ENCODE results near the gene HADH.
A peak's percentile ranks its signal among the peaks of the same experiment; 100 is the strongest.
"Not testable (repeated sequence)": the region's sequence is repeated elsewhere in the genome, so short reads cannot be mapped to it uniquely, and the experiment has no call there.

HADH gene

DNA sequence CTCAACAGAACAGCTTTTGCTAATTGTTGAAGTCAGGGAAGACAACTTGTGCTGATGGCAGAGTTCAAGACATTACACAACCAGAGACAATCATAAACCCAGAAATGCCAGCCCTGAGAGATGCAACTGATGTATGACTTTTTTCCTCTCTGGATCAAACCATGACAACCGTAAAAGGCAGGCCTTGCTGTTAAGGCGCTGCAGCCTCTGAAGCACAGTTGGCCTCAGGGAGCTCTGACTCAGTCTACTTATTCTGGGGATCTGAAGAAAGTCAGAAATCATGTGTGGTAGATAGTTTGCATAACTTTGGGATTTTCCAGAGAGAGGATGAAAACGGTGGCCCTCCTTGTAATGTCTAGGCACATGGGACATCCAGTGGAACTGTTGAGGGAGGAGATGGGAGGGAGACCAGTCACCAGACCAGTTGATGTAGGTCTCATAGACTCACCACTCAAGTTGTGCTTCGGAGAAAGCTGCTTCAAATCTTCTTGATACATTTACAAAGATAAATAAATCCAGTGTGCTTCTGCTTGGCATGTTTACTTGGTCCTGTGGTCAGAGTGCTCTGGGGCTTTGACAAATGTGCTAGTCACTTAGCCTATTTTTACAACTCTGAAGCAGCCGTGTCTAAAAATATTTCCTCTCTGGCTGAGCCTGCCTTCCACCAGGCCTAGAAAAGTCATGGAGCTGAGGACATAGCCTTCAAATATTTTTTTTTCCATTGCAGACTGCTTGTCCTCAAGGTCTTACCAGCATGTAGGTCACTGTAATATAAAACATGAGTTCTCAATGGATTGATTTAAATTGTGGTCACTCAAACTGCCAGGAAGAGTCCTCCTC is 7.5 kb downstream of the HADH start:
- no peak for DNase-seq (ENCODE audit: low spot score)

DNA sequence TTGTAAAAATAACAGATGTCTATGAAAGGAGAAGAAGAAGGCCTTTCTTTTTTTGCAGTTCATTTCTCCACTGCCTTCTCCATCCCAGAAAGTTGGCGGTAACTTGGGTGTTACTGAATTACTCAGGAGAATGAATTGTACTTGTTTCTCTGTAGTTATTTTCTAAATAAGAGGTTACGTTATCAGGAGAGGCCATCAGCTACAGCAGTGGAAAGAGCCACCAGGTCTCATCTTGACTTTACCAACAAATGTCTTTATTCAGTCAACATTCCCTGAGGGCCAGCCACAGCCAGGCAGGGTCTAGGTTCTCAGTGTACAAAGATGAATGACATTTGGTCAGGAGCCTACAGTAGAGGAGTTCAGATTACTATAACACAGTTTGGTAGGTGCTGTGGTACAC is 8.1 kb downstream of the HADH start:
- no peak for DNase-seq (ENCODE audit: low spot score)

DNA sequence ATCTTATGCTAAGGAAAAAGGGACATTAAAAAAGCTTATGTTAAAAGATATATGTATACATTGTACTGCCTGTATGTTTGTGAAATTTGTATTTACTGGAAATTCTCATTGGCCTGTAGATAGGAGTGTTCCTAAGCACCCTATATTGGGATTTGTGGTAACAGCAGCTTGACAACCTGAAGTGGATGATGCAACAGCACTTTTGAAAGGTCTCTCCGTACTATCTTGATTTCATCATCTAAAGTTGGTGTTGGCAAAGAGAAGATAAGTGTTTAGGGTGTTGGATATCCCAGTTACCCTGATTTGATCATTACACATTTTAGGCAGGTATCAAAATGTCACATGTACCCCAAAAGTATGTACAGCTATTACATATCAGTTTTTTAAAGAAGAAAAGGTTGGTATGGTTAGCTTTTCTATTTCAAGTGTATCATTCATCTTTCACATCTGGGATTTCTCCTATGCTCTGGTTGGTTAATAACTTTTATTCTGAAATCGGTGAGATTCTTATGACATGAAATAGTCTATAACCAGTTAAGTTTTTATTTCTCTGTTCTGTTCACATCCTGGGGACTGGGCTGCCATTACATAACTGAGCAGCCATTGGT is 10.3 kb downstream of the HADH start:
- no peak for DNase-seq (ENCODE audit: low spot score)

DNA sequence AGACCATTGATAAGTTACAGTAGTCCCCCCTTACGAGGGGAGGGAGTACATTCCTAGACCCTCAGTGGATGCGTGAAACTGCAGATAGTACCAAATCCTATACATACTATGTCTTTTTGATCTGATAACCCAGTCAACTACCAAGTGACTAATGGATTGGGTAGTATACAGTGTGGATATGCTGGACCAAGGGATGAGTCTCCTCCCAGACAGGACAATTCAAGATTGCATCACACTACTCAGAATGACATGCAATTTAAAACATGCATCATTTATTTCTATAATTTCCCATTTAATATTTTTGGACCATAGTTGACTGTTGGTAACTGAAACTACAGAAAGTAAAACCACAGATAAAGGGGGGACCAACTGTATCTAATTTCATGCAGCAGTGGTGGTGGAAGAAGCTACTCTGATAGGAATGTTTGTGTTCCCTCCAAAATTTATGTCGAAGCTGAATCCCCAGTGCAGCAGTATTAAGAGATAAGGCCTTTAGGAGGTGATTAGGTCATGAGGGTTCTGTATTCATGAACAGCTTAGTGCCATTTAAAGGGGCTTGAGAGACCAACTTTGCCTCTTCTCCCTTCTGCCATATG is 11.9 kb downstream of the HADH start:
- no peak for DNase-seq (ENCODE audit: low spot score)

DNA sequence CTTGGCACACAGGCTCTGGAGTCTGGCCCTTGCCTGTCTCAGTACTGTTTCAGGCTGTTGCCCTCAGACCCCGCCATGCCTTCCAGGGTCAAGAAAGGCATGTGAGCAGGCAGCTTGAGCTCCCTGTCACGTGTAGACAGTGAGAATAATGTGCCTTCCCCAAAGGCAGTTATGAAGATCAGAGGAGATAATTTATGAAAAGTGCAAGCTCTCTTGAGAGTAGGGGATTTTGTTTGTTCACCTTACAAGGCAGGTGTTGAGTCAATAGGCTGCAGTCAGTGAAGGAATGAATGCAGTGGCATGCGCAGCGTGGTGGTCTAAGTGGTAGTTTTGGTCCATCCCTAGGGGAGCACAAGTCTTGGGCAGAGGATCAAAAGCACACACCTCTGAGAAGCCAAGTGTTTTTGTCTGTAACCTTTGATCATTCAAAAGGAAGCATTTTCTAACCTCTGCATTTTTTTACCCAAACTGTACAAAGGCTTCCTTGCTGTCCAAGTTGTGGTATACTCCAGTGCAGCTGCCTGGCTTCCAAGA is 14.4 kb downstream of the HADH start:
- DNase-seq (ENCODE audit: low spot score): no peak

DNA sequence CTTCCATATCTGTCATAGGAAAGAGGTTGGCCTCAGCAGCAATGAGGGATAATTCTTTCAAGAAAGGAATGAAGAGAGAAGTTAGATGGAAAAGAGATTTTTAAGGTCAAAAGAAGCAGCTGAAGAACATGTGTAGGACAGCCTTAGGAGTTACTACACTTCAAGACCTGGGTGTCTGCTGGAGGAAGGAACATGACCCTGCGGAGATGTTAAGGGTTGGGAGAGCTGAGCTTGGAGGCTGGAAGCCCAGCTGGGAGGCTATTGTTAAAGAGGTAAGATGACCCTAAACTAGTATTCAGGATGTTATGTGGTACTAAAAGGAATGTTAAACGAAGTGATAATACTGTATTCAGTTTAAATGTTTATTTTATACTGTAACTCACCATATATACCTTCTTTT is 15.0 kb downstream of the HADH start:
- no peak for DNase-seq (ENCODE audit: low spot score)

DNA sequence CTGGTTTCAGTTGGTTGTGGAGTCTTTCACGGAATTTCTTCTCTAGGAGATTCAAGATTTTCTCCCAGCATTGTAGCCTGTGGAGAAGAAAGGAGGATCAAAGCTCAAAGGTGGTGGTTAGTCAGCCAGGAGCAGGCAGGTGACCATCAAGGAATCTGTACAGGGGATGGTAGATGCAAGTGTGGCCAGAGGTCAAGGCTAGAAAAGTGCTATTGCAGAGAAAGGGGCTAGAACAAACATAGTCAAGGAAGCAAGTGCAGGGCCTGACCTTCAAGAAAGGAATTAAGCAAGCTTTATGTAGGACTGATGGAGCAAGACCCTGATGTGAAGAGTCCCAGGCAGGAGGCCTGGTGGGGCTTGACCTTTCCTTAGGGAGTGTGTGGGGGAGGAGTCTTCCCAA is 16.1 kb downstream of the HADH start:
- no peak for DNase-seq (ENCODE audit: low spot score)

DNA sequence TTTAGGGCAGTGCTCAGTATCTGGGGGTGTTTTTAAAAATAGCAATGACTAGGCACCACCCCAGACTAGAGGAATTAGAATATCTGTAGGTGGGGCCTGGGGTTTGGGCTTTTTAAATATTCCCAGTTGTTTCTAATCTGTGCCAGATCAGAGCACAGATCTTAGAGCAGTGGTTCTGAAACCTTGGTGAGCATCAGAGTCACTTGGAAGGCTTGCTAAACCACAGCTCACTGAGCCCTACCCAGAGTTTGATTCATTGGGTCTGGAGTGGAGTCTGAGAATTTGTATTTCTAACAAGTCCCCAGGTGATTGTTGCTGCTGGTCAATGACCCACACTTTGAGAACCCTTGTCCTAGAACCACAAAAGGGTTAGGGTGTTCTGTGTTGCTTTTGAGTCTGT is 16.7 kb downstream of the HADH start:
- no peak for DNase-seq (ENCODE audit: low spot score)

DNA sequence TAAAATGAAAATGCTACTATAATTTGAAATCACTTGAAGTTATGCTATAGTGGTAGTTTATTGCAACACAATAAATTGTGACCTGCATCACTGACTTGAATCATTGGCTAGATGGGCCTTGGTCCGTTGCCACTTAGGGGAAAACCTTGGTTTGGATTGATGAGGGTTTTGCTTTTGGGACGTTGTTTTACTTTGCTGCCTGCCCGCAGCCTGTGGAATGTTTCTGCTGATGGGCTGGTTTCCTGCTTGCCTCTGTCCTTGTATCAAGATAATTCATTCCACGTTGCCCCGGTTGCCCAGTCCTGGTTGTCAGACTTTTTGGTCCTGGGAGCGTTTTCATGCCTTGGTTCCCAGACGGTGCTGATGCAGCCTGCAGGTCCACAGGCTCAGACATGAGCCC is 18.3 kb downstream of the HADH start:
- no peak for DNase-seq (ENCODE audit: low spot score)

DNA sequence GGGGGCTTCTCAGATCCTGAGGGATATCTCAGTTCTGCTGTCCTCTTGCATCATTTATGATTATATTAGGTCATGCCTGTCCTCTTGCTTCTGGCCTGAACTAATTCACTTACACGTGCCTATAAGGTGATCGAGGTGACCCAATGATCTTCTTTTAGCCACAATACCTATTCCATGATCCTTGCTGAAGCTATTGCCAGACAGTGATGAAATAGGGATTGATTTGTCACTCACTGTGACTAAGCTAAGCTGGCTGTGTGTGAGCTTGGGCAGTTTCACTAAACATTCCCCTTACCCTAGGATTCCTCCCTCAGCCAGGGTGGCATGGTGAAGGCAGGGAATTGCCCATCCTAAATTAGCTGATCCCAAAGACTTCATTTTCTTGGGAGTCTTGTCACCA is 19.0 kb downstream of the HADH start:
- no peak for DNase-seq (ENCODE audit: low spot score)

DNA sequence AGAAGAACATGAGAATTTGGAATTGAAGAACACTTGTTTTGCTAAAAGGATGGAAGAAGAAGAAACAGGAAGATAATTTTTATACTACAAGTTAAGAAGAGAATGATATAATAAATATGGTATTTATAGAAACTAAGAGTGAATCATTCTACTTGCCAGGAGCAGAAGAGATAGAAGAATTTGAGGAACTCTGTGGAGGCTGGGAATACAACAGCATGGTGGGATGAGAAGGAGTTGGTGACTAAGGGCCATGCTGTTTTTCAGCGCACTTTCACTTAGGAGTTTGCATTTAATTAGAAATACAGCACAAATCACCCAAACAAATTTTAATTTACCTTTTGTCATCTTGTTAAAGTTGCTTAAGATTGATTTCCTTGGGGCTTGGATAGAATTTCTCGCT is 20.5 kb downstream of the HADH start:
- no peak for DNase-seq (ENCODE audit: low spot score)

DNA sequence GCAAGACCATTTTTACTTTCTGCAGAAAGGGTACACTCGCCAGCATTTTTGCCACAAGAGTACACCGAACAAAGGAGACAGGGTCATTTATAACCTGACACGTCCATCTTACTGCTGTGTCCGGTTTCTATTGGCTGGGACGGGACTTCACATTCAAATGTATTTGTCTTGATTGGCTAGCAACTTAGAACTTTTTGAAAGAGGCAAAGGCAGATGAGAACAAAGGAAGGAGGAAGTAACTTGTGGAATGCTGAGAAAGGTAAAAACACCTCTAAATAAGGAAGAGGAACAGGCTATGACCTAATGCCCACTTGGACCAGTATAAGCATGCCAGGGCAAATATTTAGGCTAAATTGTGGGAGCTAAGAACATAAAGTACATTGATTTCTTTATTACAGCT is 22.7 kb downstream of the HADH start:
- DNase-seq (ENCODE audit: low spot score): not testable (repeated sequence)

DNA sequence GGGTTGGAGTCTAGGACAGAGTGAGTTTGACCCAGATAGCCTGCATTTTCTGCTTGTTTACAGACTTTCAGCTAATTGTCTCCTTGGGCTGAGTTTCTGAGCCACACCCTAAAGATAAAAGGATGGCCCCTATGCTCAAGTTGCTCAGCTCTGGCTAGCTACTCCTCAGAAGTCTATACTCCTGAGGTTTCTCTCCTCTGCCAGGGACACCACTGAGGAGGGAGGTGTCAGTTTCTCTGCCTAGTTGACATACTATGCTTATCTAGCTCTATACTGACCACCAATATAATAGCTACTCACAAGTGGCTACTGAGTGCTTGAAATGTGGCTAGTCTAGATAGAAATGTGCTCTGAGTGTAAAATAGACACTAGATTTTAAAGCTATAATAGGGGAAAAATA is 23.6 kb downstream of the HADH start:
- DNase-seq (ENCODE audit: low spot score): no peak

DNA sequence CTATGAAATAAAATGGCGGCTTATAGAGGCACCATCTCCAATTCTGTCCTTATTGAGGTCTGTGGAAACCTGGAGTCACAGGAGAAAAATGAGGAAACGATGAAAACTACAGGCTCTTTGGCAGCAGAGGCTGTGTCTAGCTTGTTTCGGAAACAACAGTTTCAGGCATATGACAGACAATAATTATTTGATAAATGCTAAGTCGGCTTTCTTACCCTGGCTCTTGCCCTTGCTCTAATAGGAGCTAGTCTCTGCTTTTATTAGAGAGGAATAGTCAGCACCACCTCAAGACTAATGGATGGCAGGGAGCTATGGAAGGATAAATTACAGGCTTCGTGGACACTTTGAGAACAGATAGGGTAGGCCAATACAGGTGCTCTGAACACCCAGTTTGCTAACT is 24.3 kb downstream of the HADH start:
- no peak for DNase-seq (ENCODE audit: low spot score)

DNA sequence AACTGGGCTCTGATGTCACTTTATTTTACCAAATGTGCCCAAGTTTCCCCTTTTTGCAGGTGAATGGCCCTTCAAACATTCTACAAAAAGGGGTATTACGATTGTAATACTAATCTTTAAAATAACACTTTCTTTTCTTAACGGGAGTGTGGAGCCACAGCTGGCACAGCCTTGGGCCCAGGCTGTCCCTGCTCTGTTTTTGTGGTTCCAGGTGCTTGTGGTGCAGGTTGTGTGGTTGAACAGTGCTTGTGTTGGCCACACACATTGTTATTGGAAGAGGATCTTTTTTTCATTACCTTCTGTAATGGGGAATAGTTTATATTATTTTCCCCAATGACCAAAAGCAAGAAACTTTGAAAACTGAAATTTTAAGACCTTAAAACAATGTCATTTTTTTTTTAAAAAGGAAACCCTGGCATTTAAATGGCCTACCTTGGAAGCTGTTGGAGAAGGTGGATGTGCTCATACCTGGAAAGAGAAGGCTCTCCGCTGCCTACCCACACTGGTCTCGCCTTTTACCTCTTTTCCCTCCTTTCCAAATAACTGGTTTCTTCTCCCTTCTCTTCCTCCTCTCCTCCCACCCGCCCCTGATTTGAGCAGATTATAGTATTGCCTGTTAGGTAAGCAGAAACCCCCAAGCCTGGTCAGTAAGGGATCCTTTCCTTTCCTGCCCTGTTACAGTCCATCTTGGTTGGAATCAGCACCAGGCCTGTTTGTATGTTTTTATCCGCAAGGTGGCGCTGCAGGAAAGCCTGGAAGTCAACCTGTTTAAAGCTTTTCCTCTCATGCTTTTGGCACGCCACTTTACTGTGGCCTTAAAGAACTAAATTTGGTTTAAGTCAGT is 28.6 kb downstream of the HADH start:
- DNase-seq (ENCODE audit: low spot score): peak; percentile 73

DNA sequence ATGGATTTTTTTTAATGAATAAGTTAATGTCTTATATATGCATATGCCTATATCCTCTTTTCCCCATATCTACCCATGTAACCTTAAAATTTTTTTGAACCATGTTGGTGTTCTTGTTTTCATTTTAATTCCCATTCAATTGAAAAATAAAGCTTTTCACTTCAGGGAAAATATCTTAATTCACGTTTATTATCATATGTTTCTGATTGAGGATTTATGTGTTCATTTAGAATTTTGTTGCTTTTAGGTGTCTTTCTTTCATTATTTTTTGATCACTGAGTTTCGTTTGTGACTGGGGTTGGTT is 29.1 kb downstream of the HADH start:
- DNase-seq (ENCODE audit: low spot score): no peak

DNA sequence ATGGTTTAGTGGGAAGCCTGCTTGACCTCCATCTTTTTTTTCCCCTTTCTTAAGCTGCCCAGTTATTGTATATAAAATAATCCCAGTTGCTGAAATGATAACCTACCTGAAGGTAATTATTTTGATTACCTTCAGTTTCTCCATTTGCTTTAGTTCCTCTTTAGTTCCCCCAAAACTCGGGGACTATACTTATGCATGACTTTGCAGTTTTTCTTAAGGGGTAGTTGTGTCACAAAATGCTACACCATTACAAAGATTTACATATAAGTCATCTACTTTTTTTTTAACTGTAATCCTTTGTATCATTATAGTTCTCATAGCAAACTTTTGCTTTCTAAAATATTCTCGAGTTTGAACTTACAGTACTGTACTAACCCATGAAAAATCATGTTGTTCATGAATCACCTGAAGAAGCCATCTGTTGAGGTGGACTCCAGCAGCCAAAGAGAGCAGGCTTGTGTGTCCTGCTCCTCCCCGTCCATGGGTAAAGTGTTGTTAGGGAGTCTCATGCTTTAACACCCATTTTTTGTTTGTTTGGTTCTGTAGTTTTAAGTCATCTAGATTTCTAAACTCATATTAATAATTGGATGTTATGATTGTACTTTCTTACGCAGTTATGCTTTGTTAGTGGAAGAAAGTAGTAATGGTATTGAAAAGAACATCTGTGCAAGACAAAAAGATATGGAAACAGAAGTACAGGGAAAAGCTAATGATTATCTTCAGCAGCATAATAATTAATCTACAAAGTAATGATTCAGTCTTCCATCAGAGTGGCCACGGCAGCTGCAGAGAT is 34.6 kb downstream of the HADH start:
- DNase-seq (ENCODE audit: low spot score): no peak

DNA sequence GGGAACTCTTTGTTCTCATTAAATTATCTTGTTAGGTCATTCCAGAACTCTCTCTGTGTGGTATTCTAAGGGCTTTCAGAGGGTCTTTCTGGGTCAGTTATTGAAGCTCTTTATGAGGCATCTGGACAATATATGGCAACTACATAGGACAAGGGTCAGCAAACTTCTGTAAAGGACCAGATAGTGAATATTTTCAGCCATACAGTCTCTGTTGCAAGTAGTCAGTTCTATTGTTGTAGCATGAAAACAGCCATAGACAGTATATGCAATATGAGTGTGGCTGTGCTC is 35.1 kb downstream of the HADH start:
- DNase-seq (ENCODE audit: low spot score): no peak

DNA sequence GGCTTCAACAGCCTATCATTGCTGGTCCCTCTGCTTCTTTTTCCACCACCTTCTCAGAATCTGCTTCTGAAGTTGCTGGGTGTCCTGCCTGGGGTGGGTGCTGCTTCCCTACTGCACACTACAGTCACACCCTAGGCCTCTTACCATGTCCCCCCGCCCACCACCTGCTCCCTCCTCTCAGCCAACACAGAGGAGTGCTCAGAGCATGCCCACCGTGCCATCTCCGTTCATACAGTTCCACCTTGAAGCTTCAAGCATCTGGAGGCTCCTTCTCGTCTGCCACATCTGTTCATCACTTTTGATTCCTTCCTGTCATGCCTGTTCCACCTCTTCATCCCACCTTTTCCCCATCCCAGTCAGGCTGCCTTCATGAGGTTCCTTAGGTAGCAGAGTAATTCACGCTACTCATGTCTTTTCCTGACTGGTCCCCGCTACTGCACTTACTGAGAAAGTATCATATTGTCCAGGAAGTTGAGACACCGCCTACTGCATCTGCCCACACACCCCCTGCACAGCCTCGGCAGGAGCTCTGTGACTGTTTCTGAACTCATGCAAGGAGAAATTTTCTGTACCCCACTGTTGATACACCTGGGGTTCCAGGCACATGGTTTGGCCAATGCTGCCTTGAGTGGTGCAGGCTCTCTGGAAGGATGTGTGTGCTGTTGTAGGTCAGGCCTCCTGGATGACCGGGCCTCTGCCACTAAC is 39.5 kb downstream of the HADH start:
- DNase-seq (ENCODE audit: low spot score): no peak

DNA sequence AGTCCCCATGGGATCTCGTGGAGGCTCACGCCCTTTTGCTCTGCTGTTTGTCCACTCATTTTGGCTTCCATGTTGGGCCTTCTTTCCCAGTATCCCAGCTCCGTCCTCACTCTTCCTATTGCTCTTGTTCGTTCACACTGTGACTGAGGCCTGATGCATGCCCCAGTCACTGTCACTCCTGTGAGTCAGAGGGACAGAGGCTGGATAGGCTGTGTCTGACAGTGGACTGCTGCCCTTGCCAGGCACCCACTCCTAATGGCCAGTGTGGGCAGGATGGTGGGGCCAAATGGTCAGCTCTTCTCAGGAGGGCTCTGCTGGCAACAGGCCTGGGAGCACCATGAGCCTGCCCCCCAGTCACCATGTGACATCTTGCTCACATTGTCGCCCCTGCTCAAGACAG is 40.0 kb downstream of the HADH start:
- DNase-seq (ENCODE audit: low spot score): no peak

DNA sequence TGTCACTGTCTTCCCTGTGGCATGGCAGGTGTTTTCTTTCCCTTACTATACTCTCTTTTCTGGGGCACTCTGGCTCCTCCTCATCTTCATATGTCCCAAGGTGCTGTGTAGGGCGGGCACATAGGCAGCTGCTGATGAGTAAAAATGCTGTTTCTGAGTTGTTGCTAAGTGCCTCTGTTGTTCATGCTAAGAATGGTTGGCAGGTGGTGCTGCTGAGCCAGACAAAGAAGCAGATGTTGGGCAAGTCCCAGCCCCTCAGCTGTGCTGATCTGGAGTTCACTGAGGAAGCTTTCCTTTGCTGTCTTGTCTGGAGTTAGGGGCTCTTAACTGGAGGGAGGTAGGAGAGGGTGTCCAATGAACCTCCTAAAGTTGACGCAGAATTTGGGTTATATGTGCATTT is 40.6 kb downstream of the HADH start:
- peak; percentile 22 for DNase-seq (ENCODE audit: low spot score)

All from putamen (tissue), 1 donor.